SK-N-SH (cell line): ENCODE results near the gene MYO16.

Source experiments
- CHD2 ChIP-seq: fragments of 150-350 bp; IDR thresholded peaks from 2 replicates; pipeline ENCODE4 v1.6.1; 2018; ENCODE audit warnings: low read length; ENCODE audit not compliant: partially characterized antibody
- CTCF ChIP-seq: fragments of 200-600 bp; sonication (generic); IDR thresholded peaks from 2 replicates; pipeline ENCODE4 v1.6.1; 2017; ENCODE audit warnings: antibody characterized with exemption, mild to moderate bottlenecking, moderate library complexity
- EP300 ChIP-seq, 2 experiments: IDR thresholded peaks; 2 replicates each; pipeline versions ENCODE4 v1.4.0 to v1.6.1; 2012; ENCODE audit warnings: borderline replicate concordance in 1 of 2, low read depth in 1 of 2, low read length in 1 of 2
- GABPA ChIP-seq: IDR thresholded peaks from 2 replicates; pipeline ENCODE4 v1.4.0; 2012; ENCODE audit warnings: low read depth, mild to moderate bottlenecking
- POLR2AphosphoS5 ChIP-seq: IDR thresholded peaks from 2 replicates; pipeline ENCODE4 v1.6.1; 2012; ENCODE audit warnings: low read depth, low read length

- TF ChIP-seq CTCF (no peak), EP300 (IDR thresholded peaks at IDR 0.05; ENCODE audit: borderline replicate concordance in 1 of 2, low read depth in 1 of 2, low read length in 1 of 2) (no peak), CHD2 (no peak), GABPA (no peak), POLR2AphosphoS5 (no peak)
Measured at GRCh38 chr13:108833531-108833930, 204.1 kb downstream of the MYO16 start.
